ENCODE results near the gene SYT2.
A peak's percentile ranks its signal among the peaks of the same experiment; 100 is the strongest.

SYT2 gene

GRCh38 chr1:202703191-202703590, 7.1 kb downstream of the SYT2 start:
- no peak for DNase-seq

- DNase-seq, result no peak
Measured at GRCh38 chr1:202702088-202702487, 8.2 kb downstream of the SYT2 start.

- DNase-seq, result no peak
Measured at GRCh38 chr1:202701200-202701599, 9.1 kb downstream of the SYT2 start.

GRCh38 chr1:202700061-202700460, 10.2 kb downstream of the SYT2 start:
- DNase-seq, result no peak

- no peak for DNase-seq
Measured at GRCh38 chr1:202698276-202698675, 12.0 kb downstream of the SYT2 start.

GRCh38 chr1:202697038-202697437, 13.2 kb downstream of the SYT2 start:
- DNase-seq, result no peak

GRCh38 chr1:202694314-202694713, 15.9 kb downstream of the SYT2 start:
- DNase-seq, result peak; percentile 53

GRCh38 chr1:202692959-202693555, 17.2 kb downstream of the SYT2 start:
- DNase-seq, result peak; percentile 15

- no peak for DNase-seq
Measured at GRCh38 chr1:202691816-202692215, 18.4 kb downstream of the SYT2 start.

- DNase-seq, result no peak
Measured at GRCh38 chr1:202689493-202690342, 20.5 kb downstream of the SYT2 start.

- no peak for DNase-seq
Measured at GRCh38 chr1:202689082-202689481, 21.2 kb downstream of the SYT2 start.

- no peak for DNase-seq
Measured at GRCh38 chr1:202688401-202688800, 21.9 kb downstream of the SYT2 start.

- no peak for DNase-seq
Measured at GRCh38 chr1:202687798-202688197, 22.5 kb downstream of the SYT2 start.

GRCh38 chr1:202687370-202687769, 22.9 kb downstream of the SYT2 start:
- DNase-seq, result no peak

GRCh38 chr1:202685641-202686040, 24.6 kb downstream of the SYT2 start:
- DNase-seq, result no peak

GRCh38 chr1:202684716-202685115, 25.5 kb downstream of the SYT2 start:
- no peak for DNase-seq

GRCh38 chr1:202683029-202683428, 27.2 kb downstream of the SYT2 start:
- no peak for DNase-seq

GRCh38 chr1:202682477-202682876, 27.8 kb downstream of the SYT2 start:
- DNase-seq, result no peak

GRCh38 chr1:202681736-202682420, 28.4 kb downstream of the SYT2 start:
- no peak for DNase-seq

- DNase-seq, result no peak
Measured at GRCh38 chr1:202680586-202681352, 29.5 kb downstream of the SYT2 start.

GRCh38 chr1:202679406-202680177, 30.7 kb downstream of the SYT2 start:
- DNase-seq, result no peak

- DNase-seq, result no peak
Measured at GRCh38 chr1:202677433-202677832, 32.8 kb downstream of the SYT2 start.

Data from NCI-H774 (cell line).